Fibroblast of the aortic adventitia (primary cell): ENCODE data around the gene STPG3. TPM values are rescaled to one million over a fixed set of nuclear protein-coding genes. Genes with fewer than 3 reads are reported as not detected.
A peak's percentile ranks its signal among the peaks of the same experiment; 100 is the strongest.
"Not testable (repeated sequence)": the region's sequence is repeated elsewhere in the genome, so short reads cannot be mapped to it uniquely, and the experiment has no call there.

Source experiments
- DNase-seq: peaks from one replicate; pipeline ENCODE4 v3.0.0-alpha.2; 2010; ENCODE audit warnings: low read depth
- H3K4me3 ChIP-seq: 2 replicates; pipeline ENCODE4 v1.5.1; 2011; ENCODE audit warnings: low read depth, mild to moderate bottlenecking, control low read depth, low read length, moderate library complexity
- total RNA-seq: library from RNA; depleted of rRNA; stranded (reverse); fragments of >200 nt; gene quantifications from 2 replicates; pipeline ENCODE4 v1.2.3, GENCODE V29; 2012; ENCODE audit warnings: low replicate concordance
- TF ChIP-seq, protein P1 (sequence below): IDR thresholded peaks from 2 replicates; pipeline ENCODE4 v1.5.1; 2011; ENCODE audit warnings: mild to moderate bottlenecking, low read length, control low read depth, inconsistent platforms; ENCODE audit not compliant: insufficient read depth

STPG3 gene
- total RNA-seq, 1 donor = not detected

DNA sequence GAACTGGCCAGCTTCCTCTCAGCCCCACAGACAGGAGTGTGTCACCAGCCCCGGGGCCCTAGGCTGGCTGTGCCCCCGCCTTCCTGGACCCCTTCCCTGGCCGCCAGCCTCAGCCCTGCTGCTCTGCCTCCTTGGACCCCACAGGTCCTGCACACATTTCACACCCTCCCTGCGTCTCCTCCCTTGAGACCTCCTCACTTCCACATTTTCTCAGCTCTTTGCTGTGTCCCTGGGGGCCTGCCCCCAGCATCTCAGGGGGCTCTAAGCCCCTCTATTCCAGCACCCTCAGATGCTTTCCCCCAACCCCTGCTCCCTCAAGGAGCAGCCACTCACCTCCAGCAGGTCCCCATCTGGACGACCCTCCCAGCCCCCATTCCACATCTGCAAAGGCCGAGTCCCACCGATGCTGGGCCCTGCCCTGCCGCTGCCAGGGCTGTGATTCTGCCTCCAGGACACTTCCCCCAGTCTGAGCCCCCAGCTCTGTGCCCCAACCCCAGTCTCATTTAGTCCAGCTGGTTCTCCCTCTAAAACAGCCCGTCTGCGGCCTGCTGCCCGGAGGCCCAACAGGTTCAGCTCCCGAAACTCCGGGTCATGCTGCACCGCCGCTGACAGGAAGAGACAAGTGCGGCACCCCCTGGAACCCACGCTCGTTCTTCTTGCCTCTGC lies 16.2 kb upstream of the STPG3 start:
- no peak for DNase-seq
- TF ChIP-seq, protein P1, sequence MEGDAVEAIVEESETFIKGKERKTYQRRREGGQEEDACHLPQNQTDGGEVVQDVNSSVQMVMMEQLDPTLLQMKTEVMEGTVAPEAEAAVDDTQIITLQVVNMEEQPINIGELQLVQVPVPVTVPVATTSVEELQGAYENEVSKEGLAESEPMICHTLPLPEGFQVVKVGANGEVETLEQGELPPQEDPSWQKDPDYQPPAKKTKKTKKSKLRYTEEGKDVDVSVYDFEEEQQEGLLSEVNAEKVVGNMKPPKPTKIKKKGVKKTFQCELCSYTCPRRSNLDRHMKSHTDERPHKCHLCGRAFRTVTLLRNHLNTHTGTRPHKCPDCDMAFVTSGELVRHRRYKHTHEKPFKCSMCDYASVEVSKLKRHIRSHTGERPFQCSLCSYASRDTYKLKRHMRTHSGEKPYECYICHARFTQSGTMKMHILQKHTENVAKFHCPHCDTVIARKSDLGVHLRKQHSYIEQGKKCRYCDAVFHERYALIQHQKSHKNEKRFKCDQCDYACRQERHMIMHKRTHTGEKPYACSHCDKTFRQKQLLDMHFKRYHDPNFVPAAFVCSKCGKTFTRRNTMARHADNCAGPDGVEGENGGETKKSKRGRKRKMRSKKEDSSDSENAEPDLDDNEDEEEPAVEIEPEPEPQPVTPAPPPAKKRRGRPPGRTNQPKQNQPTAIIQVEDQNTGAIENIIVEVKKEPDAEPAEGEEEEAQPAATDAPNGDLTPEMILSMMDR = no peak
- no peak overlapping the region for H3K4me3 ChIP-seq

GRCh38 chr9:137235424-137236237 lies 15.5 kb upstream of the STPG3 start:
- no peak for DNase-seq
- H3K4me3 ChIP-seq = no peak overlapping the region
- TF ChIP-seq, protein P1 = no peak

- no peak overlapping the region for H3K4me3 ChIP-seq
- TF ChIP-seq, protein P1 = peak; percentile 96
- peak; percentile 69 for DNase-seq
These were observed 14.7 kb upstream of the STPG3 start for GRCh38 chr9:137236238-137236935.

DNA sequence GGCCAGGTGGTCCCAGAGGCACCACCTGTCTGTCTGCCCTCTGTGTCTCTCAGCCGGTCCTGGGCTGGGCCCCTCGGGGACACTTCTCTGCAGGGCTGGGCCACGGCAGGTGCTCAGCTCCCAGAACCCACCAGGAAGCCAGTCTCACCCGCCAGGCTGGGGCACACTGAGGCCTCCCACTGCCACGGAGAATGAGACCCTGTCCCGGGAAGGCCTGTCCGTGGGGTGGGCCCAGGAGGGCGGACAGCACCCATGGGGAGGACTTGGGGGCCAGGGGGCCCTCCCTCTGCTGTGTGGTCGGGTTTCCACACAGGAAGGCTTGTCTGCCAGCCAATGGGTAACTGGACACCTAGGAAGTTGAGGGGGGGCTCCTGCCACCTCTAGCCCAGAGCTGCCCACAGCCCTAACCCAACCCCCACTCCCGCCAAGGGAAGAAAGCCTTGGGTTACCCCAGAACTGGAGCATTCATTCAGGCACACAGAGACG lies 14.1 kb upstream of the STPG3 start:
- DNase-seq = no peak
- TF ChIP-seq, protein P1 = no peak
- H3K4me3 ChIP-seq = no peak overlapping the region

DNA sequence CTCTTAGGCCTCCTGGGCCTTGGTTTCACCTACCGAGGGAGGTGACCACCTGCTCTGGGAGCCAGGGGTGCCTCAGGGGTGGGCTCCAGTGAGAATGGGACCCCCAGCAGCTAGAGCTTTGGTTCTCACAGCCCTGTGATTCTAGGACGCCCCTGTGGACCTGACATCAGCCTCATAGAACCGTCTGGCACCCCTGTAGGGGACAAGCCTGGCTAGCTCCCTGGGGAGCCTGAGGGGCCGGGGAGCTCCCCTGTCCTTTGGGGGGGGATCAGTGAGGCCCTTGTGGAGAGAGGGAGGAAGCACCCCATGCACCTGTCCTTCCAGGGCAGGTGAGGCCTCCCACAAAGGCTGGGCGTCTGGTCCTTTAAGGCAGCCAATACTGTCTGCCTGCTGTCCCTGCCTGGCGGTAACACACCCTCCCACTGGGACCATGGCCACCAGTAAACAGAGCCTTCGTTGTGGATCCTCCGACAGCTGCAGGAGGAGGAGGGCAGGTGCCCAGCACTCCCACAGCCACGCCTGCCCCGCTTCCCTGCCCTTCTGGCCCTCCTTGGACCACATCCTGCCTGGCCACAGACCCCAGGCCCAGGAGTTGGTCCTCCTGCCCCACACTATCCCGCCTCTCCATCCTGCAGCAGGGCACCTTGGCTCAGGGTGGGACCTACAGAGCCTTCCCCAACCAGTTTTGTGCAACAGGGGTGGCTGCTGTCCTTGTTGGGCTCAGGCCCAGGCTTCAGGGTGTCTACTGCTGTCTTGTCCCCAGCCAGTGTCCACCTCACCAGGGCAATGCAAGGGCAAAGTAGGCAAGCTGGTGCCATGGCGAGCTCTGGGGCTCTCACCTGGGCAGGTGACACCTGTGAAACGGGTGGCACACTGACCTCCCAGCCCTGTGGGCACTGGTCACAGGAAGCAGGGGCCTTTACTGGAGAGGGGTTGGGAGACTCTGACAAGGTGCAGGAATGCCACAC lies 13.0 kb upstream of the STPG3 start:
- DNase-seq = no peak
- no peak overlapping the region for H3K4me3 ChIP-seq
- TF ChIP-seq, protein P1 = no peak

GRCh38 chr9:137239541-137240200 lies 11.4 kb upstream of the STPG3 start:
- peak overlapping the region; percentile 72 for H3K4me3 ChIP-seq
- DNase-seq = not testable (repeated sequence)
